Stimulated activated CD8-positive, alpha-beta memory T cell treated with anti-CD3 and anti-CD28 coated beads, Interleukin-4, amount 100 ng/mL, for 24 hours (primary cell): Measurements from ENCODE around the gene ZFYVE1.
"Not testable (repeated sequence)": the region's sequence is repeated elsewhere in the genome, so short reads cannot be mapped to it uniquely, and the experiment has no call there.

ENCODE experiments used
- DNase-seq: peaks from one replicate; pipeline ENCODE4 v3.0.0-alpha.2; 2020; ENCODE audit warnings: low read depth

The ZFYVE1 gene

GRCh38 chr14:72961016-72961415, 65.9 kb downstream of the ZFYVE1 start:
- DNase-seq: not testable (repeated sequence)

DNA sequence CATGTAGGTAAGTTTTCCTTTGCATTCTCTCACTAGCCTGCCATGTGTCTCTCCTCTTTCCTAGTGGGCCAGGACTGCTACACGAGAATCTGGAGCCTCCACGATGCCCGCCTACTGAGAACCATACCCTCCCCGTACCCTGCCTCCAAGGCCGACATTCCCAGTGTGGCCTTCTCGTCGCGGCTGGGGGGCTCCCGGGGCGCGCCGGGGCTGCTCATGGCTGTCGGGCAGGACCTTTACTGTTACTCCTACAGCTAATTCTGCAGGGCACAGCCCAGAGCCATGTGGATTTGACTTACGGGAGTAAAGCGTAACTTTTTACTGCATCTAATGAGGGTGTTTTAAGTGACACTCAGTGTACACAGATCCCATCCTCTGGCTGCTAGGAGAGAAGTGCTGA, 68.4 kb downstream of the ZFYVE1 start:
- no peak for DNase-seq

DNA sequence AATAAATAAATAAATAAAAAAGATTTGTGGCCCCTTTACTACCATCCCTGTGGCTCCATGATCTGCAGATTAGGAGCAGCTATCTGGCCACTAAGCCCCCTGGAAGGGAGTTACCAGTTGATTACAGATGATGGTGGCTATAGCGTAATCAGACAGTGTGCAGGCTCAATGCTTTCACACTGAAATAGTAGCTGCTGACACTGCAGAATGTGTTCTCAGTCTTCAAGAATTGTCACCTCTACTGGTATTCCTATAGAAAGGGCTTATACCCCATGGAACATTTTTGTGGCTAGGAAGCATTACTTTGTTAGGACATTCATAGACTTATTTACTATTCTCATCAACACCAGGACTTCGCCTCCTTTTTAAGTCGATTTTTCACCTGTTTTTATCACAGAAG, 69.7 kb downstream of the ZFYVE1 start:
- no peak for DNase-seq

- not testable (repeated sequence) for DNase-seq
Observed at GRCh38 chr14:72956741-72957140, 70.2 kb downstream of the ZFYVE1 start.

DNA sequence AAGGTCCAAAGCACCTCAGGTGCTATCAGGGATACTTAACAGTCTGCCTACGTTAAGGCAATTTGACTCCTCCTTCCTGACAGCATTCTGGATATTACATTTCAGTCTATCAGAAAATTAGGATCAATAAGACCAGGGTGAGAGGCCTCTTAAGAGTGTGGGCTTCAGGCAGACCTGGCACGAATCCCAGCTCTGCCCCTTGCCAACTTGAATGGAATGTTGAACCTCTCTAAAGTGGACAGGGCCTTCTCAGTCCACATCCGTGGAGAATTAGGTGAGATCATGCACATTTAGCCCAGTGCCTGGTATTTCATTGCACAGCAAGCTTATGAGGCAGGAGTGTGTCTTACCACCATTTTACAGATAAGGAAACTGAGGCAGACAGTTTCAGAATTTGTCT, 74.7 kb downstream of the ZFYVE1 start:
- no peak for DNase-seq

GRCh38 chr14:72948481-72949138, 78.3 kb downstream of the ZFYVE1 start:
- peak; percentile 50 for DNase-seq

- DNase-seq: no peak
Observed at GRCh38 chr14:72947366-72948160, 79.3 kb downstream of the ZFYVE1 start.

GRCh38 chr14:72946491-72946890, 80.4 kb downstream of the ZFYVE1 start:
- DNase-seq: no peak

GRCh38 chr14:72945356-72946027, 81.4 kb downstream of the ZFYVE1 start:
- no peak for DNase-seq

DNA sequence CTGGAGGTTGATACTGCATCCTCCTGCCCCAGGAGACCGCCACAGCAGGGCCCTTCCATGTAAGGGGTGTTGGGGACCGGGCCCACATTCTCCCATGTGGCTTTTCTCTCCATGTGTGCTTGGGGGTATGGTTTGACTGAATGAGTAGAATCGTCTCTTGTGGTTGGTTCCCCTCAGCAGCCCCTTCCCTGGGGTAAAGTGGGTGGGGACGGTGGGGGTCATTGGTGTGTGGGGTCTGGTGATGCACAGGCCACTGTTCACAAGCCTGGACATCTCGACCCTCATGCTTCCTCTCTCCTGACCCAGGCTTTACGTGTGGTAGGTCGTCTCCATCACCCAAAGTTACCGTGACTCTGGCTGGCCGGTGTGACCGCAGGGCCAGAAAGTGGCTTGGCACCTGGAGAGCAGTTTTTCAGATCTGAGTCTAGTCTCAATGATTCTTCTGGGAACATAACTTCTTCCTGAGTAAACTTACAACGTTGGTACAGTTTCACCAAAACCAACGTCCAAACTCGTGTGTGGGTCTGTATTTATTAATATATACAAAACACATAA, 83.0 kb downstream of the ZFYVE1 start:
- DNase-seq: no peak

DNA sequence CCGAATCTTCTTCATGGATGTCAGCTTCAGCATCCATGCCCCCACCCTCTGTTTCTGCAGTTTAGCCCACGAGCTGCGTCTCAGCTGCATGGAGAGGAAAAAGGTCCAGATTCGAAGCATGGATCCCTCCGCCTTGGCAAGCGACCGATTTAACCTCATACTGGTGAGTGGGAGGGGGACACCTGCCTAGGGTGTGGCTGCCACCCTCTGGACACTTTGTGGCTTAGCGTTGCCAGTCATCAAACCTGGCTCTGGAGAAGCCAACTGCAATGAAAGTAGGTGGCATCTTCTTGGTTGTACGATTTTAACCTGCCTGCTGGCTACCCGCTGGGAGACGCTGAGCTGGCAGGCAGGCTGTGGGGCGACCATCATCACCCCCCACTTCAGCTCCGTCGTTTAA, 84.0 kb downstream of the ZFYVE1 start:
- DNase-seq: no peak

GRCh38 chr14:72941286-72941985, 85.5 kb downstream of the ZFYVE1 start:
- DNase-seq: no peak

DNA sequence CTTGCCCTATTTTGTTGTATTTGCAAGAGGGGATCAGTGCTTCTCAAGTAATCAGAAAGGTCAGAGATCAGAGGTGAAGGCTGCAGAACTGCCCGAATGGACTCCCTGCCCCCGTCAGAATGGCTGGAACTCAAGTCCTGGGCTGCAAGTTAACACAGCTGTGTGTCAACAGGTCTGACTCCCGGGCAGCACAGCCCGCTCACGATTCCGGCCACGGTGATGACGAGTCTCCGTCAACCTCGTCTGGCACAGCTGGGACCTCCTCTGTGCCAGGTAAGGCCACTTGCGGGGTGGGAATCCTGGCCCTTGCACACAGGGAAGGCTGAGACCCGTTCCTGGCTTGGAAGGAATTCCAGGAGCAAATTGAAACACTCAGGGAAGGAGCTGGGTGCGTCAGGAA, 87.3 kb downstream of the ZFYVE1 start:
- no peak for DNase-seq

- DNase-seq: no peak
Observed at GRCh38 chr14:72932893-72933292, 94.0 kb downstream of the ZFYVE1 start.

DNA sequence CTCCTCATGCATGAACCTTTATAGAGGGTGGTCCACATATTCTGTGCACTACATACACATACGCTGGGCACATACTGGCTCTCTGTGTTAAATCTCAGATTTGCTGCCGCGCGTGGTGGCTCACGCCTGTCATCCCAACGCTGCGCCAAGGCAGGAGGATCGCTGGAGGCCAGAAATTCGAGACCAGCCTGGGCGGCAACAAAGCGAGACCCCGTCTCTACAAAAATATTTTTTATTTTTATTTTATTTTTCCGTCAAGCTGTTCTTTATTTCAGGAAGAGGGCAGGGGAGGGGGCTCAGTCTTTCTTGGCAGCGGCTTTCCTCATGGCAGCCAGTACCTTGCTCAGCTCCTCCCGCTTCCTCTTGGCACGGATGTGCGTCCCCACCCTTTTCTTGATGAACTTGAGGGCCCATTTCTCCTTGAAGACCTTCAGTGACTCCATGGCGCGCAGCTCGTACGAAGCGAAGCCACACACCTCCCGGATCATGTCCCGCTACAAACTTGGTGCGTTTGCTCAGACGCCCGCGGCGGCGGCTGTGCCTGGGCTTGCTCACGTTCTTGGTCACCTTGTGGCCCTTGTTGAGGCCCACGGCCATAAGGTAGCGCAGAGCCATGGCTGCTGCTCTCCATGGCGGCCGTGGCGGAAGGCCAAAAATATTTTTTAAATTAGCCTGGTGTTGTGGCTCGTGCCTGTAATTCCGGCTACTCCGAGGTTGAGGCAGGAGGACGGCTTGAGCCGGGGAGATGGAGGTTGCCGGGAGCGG, 97.4 kb downstream of the ZFYVE1 start:
- DNase-seq: no peak

DNA sequence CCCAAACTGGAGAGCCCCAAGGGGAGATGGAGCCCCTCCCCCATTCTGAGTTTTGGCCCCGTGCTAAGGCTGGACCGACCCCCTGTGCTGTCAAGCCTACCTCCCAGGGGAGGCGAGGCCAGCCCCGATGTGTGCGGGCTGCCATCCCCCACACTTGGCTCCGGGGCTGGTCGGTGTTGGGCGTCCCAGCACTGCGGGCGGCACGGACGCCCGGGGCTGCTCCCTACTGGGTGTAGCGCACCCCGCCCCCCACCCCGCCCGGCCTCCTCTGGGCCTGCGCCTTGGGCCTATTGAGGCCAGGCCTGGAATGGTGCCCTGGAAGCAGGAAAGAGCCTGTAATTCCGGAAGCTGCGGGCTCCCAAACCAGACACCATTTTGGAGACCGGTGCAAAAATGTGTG, 98.0 kb downstream of the ZFYVE1 start:
- no peak for DNase-seq

- DNase-seq: peak; percentile 91
Observed at GRCh38 chr14:72926292-72927028, 100.4 kb downstream of the ZFYVE1 start, which contains the start of gene DCAF4. DCAF4 (plus strand) TSS chr14:72926464; CDS start chr14:72937979, 11,515 bp downstream.

GRCh38 chr14:72925815-72926291, 101.1 kb downstream of the ZFYVE1 start:
- DNase-seq: no peak

GRCh38 chr14:72925171-72925759, 101.6 kb downstream of the ZFYVE1 start:
- DNase-seq: no peak

- no peak for DNase-seq
Observed at GRCh38 chr14:72924337-72924736, 102.6 kb downstream of the ZFYVE1 start.
